ENCODE data around the gene ASTN2. TPM values are rescaled to one million over a fixed set of nuclear protein-coding genes. Genes with fewer than 3 reads are reported as not detected.

ASTN2 gene
- total and polyA plus RNA-seq, 2 experiments from 2014 or later: 7.0 to 24.6 TPM

DNA sequence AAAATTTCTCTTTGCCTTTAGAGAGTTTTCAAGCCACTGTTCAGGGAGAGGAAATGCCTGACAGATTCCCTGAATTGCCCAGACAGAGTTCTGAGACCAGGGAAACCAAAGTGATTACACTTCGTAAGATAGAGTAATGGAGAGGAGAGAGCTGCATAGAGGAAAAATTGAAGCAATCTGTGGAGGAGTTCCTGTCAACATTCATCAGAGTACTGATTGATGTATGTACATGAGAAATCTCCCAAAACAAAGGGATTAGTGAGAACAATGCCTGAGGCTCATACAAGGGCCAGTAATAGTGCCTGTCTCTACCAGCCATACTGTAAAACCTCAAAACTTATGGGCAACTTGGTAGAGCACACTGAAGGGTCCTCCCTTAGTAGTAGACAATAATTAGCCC, 806.8 kb downstream of the ASTN2 start:
- no peak for DNase-seq (ENCODE audit: low spot score)
- no peak overlapping the region for H3K4me3 Mint-ChIP-seq
- Histone ChIP-seq H4K20me1 (replicated peaks; ENCODE audit: insufficient read depth) (no peaks in the 10 kb centered on the region), H3K9me2 (ENCODE audit: insufficient read depth) (no peaks in the 10 kb centered on the region), H3K27ac (ENCODE audit: low read depth) (no peak overlapping the region), H3K27me3 (ENCODE audit: insufficient read depth) (no peaks in the 10 kb centered on the region), H3K4me3 (no peak overlapping the region), H3F3A (replicated peaks; ENCODE audit: low read depth) (no peaks in the 10 kb centered on the region), H3K36me3 (ENCODE audit: insufficient read depth) (no peaks in the 10 kb centered on the region), H3K4me1 (ENCODE audit: insufficient read depth) (peaks cover 10% of the 10 kb centered on the region; the same call in 1 of the 2 replicates), H2AFZ (no peak overlapping the region), H3K79me2 (replicated peaks; ENCODE audit: insufficient read depth) (no peaks in the 10 kb centered on the region), H3K4me2 (no peak overlapping the region)
- H3K36me3 Mint-ChIP-seq (ENCODE audit: low read depth): peaks cover 4% of the 10 kb centered on the region; the same call in 2 of the 3 replicates
- ATAC-seq: no peak
- H3K4me1 Mint-ChIP-seq: peaks cover 5% of the 10 kb centered on the region
- no peaks in the 10 kb centered on the region for H3K27me3 Mint-ChIP-seq (ENCODE audit: insufficient read depth, low read depth, poor library complexity)
- no peak for TF ChIP-seq CREB1 (CRISPR knock-in tag; IDR thresholded peaks at IDR 0.05; ENCODE audit: low read depth)
- TF ChIP-seq, protein P1, sequence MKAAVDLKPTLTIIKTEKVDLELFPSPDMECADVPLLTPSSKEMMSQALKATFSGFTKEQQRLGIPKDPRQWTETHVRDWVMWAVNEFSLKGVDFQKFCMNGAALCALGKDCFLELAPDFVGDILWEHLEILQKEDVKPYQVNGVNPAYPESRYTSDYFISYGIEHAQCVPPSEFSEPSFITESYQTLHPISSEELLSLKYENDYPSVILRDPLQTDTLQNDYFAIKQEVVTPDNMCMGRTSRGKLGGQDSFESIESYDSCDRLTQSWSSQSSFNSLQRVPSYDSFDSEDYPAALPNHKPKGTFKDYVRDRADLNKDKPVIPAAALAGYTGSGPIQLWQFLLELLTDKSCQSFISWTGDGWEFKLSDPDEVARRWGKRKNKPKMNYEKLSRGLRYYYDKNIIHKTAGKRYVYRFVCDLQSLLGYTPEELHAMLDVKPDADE (IDR thresholded peaks at IDR 0.05): no peak
- TF ChIP-seq, protein P2, sequence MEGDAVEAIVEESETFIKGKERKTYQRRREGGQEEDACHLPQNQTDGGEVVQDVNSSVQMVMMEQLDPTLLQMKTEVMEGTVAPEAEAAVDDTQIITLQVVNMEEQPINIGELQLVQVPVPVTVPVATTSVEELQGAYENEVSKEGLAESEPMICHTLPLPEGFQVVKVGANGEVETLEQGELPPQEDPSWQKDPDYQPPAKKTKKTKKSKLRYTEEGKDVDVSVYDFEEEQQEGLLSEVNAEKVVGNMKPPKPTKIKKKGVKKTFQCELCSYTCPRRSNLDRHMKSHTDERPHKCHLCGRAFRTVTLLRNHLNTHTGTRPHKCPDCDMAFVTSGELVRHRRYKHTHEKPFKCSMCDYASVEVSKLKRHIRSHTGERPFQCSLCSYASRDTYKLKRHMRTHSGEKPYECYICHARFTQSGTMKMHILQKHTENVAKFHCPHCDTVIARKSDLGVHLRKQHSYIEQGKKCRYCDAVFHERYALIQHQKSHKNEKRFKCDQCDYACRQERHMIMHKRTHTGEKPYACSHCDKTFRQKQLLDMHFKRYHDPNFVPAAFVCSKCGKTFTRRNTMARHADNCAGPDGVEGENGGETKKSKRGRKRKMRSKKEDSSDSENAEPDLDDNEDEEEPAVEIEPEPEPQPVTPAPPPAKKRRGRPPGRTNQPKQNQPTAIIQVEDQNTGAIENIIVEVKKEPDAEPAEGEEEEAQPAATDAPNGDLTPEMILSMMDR (conservative IDR thresholded peaks at IDR 0.05; ENCODE audit: low read depth in 2 of 2): no peak
- TF ChIP-seq ZNF114 (CRISPR knock-in tag; IDR thresholded peaks at IDR 0.05): no peak
- TF ChIP-seq EZH2phosphoT487 (IDR thresholded peaks at IDR 0.05; ENCODE audit: unreplicated experiment): no peak
- TF ChIP-seq JUNB (IDR thresholded peaks at IDR 0.05; ENCODE audit: unreplicated experiment): no peak
- TF ChIP-seq ZNF331 (CRISPR knock-in tag; IDR thresholded peaks at IDR 0.05; ENCODE audit: low read depth): no peak
- TF ChIP-seq POLR2AphosphoS5 (IDR thresholded peaks at IDR 0.05; ENCODE audit: low read depth): no peak
- TF ChIP-seq NANOG (IDR thresholded peaks at IDR 0.05; ENCODE audit: borderline replicate concordance): no peak
- no peaks in the 10 kb centered on the region for H3K9me3 Mint-ChIP-seq
- H3K27ac Mint-ChIP-seq: no peak overlapping the region

DNA sequence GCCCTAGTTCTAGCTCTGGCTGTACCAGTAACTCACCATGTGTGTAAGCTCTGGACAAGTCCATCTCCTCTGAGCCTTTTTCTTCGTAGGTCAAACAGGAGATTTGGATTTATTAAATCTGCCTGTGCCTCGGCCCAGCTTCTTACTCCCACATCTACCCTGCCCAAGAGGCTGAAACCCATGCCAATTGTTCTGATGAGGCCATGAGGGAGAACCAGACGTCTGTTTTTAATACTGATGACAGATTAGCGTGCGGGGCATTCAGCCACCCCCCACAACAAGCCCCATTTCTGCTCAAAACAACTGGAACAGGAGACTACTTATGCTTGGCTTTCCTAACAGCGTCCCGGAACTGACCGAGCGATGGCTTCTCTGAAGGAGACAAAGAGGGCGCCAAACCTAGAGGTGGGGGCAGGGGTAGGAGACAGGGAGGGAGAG, 808.9 kb downstream of the ASTN2 start:
- Mint-ChIP-seq H3K36me3 (ENCODE audit: low read depth) (no peaks in the 10 kb centered on the region), H3K4me3 (no peak overlapping the region), H3K27ac (peak overlapping the region; percentile 60; the same call in 1 of the 2 replicates), H3K9me3 (no peaks in the 10 kb centered on the region), H3K27me3 (ENCODE audit: insufficient read depth, low read depth, poor library complexity) (no peaks in the 10 kb centered on the region), H3K4me1 (peaks cover 5% of the 10 kb centered on the region)
- Histone ChIP-seq H2AFZ (no peak overlapping the region), H3K36me3 (ENCODE audit: insufficient read depth) (no peaks in the 10 kb centered on the region), H3K27me3 (ENCODE audit: insufficient read depth) (no peaks in the 10 kb centered on the region), H3F3A (replicated peaks; ENCODE audit: low read depth) (no peaks in the 10 kb centered on the region), H3K9me2 (ENCODE audit: insufficient read depth) (no peaks in the 10 kb centered on the region), H4K20me1 (replicated peaks; ENCODE audit: insufficient read depth) (no peaks in the 10 kb centered on the region), H3K79me2 (replicated peaks; ENCODE audit: insufficient read depth) (no peaks in the 10 kb centered on the region), H3K4me1 (ENCODE audit: insufficient read depth) (peaks cover 10% of the 10 kb centered on the region; the same call in 1 of the 2 replicates), H3K4me3 (no peak overlapping the region), H3K4me2 (no peak overlapping the region), H3K27ac (ENCODE audit: low read depth) (no peak overlapping the region)
- peak; percentile 34 for DNase-seq (ENCODE audit: low spot score)
- peak; percentile 79 for ATAC-seq
- no peak for TF ChIP-seq STAT1 (IDR thresholded peaks at IDR 0.05; ENCODE audit: unreplicated experiment)
- TF ChIP-seq, protein P3, sequence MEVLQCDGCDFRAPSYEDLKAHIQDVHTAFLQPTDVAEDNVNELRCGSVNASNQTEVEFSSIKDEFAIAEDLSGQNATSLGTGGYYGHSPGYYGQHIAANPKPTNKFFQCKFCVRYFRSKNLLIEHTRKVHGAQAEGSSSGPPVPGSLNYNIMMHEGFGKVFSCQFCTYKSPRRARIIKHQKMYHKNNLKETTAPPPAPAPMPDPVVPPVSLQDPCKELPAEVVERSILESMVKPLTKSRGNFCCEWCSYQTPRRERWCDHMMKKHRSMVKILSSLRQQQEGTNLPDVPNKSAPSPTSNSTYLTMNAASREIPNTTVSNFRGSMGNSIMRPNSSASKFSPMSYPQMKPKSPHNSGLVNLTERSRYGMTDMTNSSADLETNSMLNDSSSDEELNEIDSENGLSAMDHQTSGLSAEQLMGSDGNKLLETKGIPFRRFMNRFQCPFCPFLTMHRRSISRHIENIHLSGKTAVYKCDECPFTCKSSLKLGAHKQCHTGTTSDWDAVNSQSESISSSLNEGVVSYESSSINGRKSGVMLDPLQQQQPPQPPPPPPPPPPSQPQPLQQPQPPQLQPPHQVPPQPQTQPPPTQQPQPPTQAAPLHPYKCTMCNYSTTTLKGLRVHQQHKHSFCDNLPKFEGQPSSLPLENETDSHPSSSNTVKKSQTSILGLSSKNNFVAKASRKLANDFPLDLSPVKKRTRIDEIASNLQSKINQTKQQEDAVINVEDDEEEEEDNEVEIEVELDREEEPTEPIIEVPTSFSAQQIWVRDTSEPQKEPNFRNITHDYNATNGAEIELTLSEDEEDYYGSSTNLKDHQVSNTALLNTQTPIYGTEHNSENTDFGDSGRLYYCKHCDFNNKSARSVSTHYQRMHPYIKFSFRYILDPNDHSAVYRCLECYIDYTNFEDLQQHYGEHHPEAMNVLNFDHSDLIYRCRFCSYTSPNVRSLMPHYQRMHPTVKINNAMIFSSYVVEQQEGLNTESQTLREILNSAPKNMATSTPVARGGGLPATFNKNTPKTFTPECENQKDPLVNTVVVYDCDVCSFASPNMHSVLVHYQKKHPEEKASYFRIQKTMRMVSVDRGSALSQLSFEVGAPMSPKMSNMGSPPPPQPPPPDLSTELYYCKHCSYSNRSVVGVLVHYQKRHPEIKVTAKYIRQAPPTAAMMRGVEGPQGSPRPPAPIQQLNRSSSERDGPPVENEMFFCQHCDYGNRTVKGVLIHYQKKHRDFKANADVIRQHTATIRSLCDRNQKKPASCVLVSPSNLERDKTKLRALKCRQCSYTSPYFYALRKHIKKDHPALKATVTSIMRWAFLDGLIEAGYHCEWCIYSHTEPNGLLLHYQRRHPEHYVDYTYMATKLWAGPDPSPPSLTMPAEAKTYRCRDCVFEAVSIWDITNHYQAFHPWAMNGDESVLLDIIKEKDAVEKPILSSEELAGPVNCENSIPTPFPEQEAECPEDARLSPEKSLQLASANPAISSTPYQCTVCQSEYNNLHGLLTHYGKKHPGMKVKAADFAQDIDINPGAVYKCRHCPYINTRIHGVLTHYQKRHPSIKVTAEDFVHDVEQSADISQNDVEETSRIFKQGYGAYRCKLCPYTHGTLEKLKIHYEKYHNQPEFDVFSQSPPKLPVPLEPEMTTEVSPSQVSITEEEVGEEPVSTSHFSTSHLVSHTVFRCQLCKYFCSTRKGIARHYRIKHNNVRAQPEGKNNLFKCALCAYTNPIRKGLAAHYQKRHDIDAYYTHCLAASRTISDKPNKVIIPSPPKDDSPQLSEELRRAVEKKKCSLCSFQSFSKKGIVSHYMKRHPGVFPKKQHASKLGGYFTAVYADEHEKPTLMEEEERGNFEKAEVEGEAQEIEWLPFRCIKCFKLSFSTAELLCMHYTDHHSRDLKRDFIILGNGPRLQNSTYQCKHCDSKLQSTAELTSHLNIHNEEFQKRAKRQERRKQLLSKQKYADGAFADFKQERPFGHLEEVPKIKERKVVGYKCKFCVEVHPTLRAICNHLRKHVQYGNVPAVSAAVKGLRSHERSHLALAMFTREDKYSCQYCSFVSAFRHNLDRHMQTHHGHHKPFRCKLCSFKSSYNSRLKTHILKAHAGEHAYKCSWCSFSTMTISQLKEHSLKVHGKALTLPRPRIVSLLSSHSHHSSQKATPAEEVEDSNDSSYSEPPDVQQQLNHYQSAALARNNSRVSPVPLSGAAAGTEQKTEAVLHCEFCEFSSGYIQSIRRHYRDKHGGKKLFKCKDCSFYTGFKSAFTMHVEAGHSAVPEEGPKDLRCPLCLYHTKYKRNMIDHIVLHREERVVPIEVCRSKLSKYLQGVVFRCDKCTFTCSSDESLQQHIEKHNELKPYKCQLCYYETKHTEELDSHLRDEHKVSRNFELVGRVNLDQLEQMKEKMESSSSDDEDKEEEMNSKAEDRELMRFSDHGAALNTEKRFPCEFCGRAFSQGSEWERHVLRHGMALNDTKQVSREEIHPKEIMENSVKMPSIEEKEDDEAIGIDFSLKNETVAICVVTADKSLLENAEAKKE (CRISPR knock-in tag; IDR thresholded peaks at IDR 0.05): no peak

Data from GM23338 (cell line).